ENCODE results near the gene USP6NL.

Gene USP6NL

GRCh38 chr10:11616021-11616420, 4.6 kb upstream of the USP6NL start:
- no peak for DNase-seq (ENCODE audit: low spot score)

- no peak for DNase-seq (ENCODE audit: low spot score)
Observed at GRCh38 chr10:11615396-11615795, 3.9 kb upstream of the USP6NL start.

- DNase-seq (ENCODE audit: low spot score) = no peak
Observed at GRCh38 chr10:11612021-11613001, 861 bp upstream of the USP6NL start.

GRCh38 chr10:11610826-11611247, 613 bp downstream of the USP6NL start:
- no peak for DNase-seq (ENCODE audit: low spot score)

- DNase-seq (ENCODE audit: low spot score) = no peak
Observed at GRCh38 chr10:11610166-11610825, 1.2 kb downstream of the USP6NL start.

- no peak for DNase-seq (ENCODE audit: low spot score)
Observed at GRCh38 chr10:11609492-11610093, 1.9 kb downstream of the USP6NL start.

- DNase-seq (ENCODE audit: low spot score) = no peak
Observed at GRCh38 chr10:11609052-11609451, 2.4 kb downstream of the USP6NL start.

- no peak for DNase-seq (ENCODE audit: low spot score)
Observed at GRCh38 chr10:11608159-11609013, 3.1 kb downstream of the USP6NL start.

GRCh38 chr10:11605807-11606408, 5.5 kb downstream of the USP6NL start:
- DNase-seq (ENCODE audit: low spot score) = no peak

GRCh38 chr10:11604865-11605650, 6.4 kb downstream of the USP6NL start:
- DNase-seq (ENCODE audit: low spot score) = no peak

- no peak for DNase-seq (ENCODE audit: low spot score)
Observed at GRCh38 chr10:11603741-11604140, 7.7 kb downstream of the USP6NL start.

- DNase-seq (ENCODE audit: low spot score) = no peak
Observed at GRCh38 chr10:11602919-11603523, 8.4 kb downstream of the USP6NL start.

- DNase-seq (ENCODE audit: low spot score) = no peak
Observed at GRCh38 chr10:11602358-11602757, 9.1 kb downstream of the USP6NL start.

GRCh38 chr10:11601670-11602069, 9.8 kb downstream of the USP6NL start:
- no peak for DNase-seq (ENCODE audit: low spot score)

GRCh38 chr10:11600280-11600679, 11.2 kb downstream of the USP6NL start:
- DNase-seq (ENCODE audit: low spot score) = no peak

- no peak for DNase-seq (ENCODE audit: low spot score)
Observed at GRCh38 chr10:11598712-11599397, 12.6 kb downstream of the USP6NL start.

GRCh38 chr10:11597470-11597869, 14.0 kb downstream of the USP6NL start:
- DNase-seq (ENCODE audit: low spot score) = no peak

GRCh38 chr10:11595395-11595692, 16.1 kb downstream of the USP6NL start:
- no peak for DNase-seq (ENCODE audit: low spot score)

- no peak for DNase-seq (ENCODE audit: low spot score)
Observed at GRCh38 chr10:11594589-11595394, 16.7 kb downstream of the USP6NL start.

Data from CD4-positive, alpha-beta T cell treated with Interleukin-6 at 100 ng/mL for 8 hours (primary cell).